GM18907 (cell line): ENCODE measurements around the gene KCNC4.

Experiments used
- ATAC-seq: cut with Tn5 transposase; IDR thresholded peaks from one replicate; pipeline ENCODE4 v1.9.1; 2021; ENCODE audit warnings: mild to moderate bottlenecking, moderate library complexity; ENCODE audit not compliant: unreplicated experiment

KCNC4 gene

DNA sequence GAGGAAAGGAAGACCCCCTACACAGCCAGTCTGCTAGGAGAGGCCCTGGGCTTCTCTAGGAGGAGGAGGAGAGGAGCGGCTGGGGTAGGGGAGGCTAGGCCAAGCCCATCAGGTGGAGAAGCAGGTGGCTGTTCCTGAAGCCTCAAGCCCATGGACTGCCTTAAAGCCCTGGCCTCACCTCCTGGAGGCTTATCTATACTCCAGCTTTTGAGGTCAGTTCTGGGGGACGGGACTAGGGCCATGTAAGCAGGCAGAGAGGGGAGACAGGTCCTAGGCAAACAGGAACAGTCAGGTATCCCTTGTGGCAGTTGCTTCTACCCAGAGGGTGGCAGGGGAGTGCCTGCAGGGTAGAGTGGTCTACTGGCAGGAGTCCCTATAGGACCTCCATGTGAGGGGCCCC is 40.6 kb downstream of the KCNC4 start:
- ATAC-seq, result no peak

- no peak for ATAC-seq
Observed at GRCh38 chr1:110253213-110253612, 43.1 kb downstream of the KCNC4 start.

DNA sequence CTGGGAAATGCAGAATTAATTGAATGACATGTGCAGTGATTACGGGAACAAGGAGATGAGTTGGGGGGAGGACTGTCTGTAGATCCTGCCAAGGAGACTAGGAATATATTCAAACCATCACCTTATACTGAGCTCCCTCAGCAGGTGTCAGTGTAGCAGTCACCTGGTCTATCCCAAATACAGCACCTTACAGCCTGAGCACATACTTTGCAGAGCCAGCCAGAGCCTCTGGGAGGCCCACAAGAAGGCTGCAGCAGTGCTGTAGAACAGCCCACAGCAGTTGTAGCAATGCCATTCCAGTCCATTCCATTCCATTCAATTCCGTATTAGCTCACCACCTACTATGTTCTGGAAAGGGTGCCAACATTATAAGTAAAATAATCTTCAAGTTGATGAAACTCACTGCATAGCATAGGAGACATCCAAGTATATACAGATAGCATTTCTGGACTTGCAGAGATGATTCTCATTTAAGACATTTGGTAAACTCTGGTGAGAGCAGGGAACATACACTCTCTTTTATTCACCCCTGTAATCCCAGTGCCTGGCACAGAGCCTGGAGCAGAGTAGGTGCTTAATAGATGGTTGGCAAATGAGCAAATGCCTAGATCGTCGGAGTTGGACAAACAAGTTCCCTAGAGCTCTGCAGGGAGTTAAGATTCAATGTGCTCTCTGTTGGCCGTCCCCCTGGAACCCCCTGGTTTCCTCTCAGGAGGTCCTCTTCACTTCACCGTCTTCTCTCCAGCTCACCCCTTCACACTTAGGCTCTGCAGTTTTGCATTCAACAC is 44.7 kb downstream of the KCNC4 start:
- no peak for ATAC-seq

DNA sequence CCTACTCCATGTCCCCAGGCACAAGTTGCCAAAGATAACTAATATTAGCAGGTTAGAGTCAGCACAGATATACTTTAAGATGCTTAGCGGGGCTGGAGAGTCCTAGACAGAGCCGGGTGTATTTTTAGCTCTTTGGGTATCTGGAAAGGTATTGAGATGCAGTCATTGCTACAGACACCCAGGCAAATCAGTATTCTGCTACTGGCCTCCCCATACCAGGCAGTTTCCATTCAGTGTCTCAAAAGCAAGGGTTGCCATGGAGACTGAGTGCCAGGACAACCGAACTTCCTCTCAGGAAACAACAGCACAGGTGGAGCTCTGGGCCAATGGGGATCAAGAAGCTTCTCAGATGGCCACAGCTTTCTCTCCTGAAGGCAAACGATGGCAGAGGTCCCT is 45.3 kb downstream of the KCNC4 start:
- no peak for ATAC-seq

DNA sequence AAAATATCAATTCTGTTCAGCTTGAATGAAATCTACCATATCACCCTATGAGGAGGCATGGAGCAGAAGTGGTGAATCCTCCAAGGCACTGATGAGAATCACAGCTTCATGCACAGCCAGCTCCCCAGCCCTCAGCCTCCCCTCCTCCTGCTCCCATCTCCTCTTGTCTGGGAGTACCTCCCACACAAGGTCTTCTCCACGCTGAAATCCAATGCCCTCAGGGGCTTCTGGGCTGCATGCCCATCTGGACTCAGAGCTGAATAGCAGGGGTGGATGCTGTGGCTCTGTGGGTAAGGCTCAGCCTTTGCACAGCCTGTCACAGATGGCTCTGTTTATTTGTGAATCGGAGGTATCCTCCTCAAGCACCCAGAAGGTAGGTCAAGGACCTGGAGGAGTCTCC is 48.6 kb downstream of the KCNC4 start:
- ATAC-seq, result no peak

- no peak for ATAC-seq
Observed at GRCh38 chr1:110259770-110260169, 49.7 kb downstream of the KCNC4 start.
